ENCODE data around the gene FEM1B. TPM values are rescaled to one million over a fixed set of nuclear protein-coding genes. Genes with fewer than 3 reads are reported as not detected.

Gene FEM1B
- total RNA-seq, 2 experiments from 2014 or later, result 83.2 to 94.9 TPM

- DNase-seq, result no peak
- Mint-ChIP-seq H3K36me3 (ENCODE audit: low read depth) (no peaks in the 10 kb centered on the region), H3K4me1 (ENCODE audit: low read depth) (no peaks in the 10 kb centered on the region), H3K9me3 (no peaks in the 10 kb centered on the region), H3K27me3 (peaks cover 46% of the 10 kb centered on the region), H3K27ac (no peak overlapping the region), H3K4me3 (no peak overlapping the region)
- Histone ChIP-seq H3K27me3 (ENCODE audit: control insufficient read depth in 1 of 2, insufficient read depth in 2 of 2, low read length in 2 of 2) (peaks cover 5 to 18% of the 10 kb centered on the region in 2 experiments), H3K27ac (ENCODE audit: low read depth in 1 of 2, low read length in 2 of 2) (no peak overlapping the region), H3K4me3 (ENCODE audit: low read length) (no peak overlapping the region), H3K4me1 (ENCODE audit: insufficient read depth, low read length) (no peaks in the 10 kb centered on the region), H3K36me3 (ENCODE audit: insufficient read depth, low read length) (no peaks in the 10 kb centered on the region), H3K9me3 (ENCODE audit: control insufficient read depth in 1 of 2, insufficient read depth in 1 of 2, low read length in 2 of 2) (no peaks in the 10 kb centered on the region)
- ChIA-PET POLR2A (interaction anchor here (1.3 to 1.6 kb wide), 2 partner anchors 12 to 13 kb away, joined by 4 to 5 read pairs; partner anchors contain the start of gene FEM1B), CTCF (interaction anchor here (1.6 kb wide), 1 partner anchor 41 kb away, joined by 4 read pairs; no protein-coding TSS in a partner anchor)
- no peak for TF ChIP-seq CTCF (IDR thresholded peaks at IDR 0.05)
- no peak for ATAC-seq (ENCODE audit: poor library complexity)
- intact Hi-C loops (cut with DNase I, micrococcal nuclease), result no loop called here
These were observed 12.5 kb upstream of the FEM1B start for GRCh38 chr15:68265081-68265480.

- Histone ChIP-seq H3K4me1 (ENCODE audit: insufficient read depth, low read length) (no peaks in the 10 kb centered on the region), H3K9me3 (ENCODE audit: control insufficient read depth in 1 of 2, insufficient read depth in 1 of 2, low read length in 2 of 2) (no peaks in the 10 kb centered on the region), H3K27me3 (ENCODE audit: control insufficient read depth in 1 of 2, insufficient read depth in 2 of 2, low read length in 2 of 2) (peaks cover 5 to 18% of the 10 kb centered on the region in 2 experiments), H3K36me3 (ENCODE audit: insufficient read depth, low read length) (no peaks in the 10 kb centered on the region), H3K27ac (ENCODE audit: low read depth in 1 of 2, low read length in 2 of 2) (no peak overlapping the region), H3K4me3 (ENCODE audit: low read length) (no peak overlapping the region)
- H3K9me3 Mint-ChIP-seq, result no peaks in the 10 kb centered on the region
- ATAC-seq (ENCODE audit: poor library complexity) (no peak), DNase-seq (no peak)
- no peak overlapping the region for H3K27ac Mint-ChIP-seq
- POLR2A ChIA-PET, result no interaction called here
- no peak overlapping the region for H3K4me3 Mint-ChIP-seq
- H3K4me1 Mint-ChIP-seq (ENCODE audit: low read depth), result no peaks in the 10 kb centered on the region
- H3K27me3 Mint-ChIP-seq, result peaks cover 46% of the 10 kb centered on the region
- intact Hi-C loops (cut with DNase I, micrococcal nuclease), result no loop called here
- no peak for TF ChIP-seq CTCF (IDR thresholded peaks at IDR 0.05)
- no peaks in the 10 kb centered on the region for H3K36me3 Mint-ChIP-seq (ENCODE audit: low read depth)
- CTCF ChIA-PET, result no interaction called here
These were observed 11.9 kb upstream of the FEM1B start for GRCh38 chr15:68265674-68266073.

- POLR2A ChIA-PET, result interaction anchor here (1.1 kb wide), 1 partner anchor 9 kb away, joined by 3 read pairs; the partner anchor contains the start of gene FEM1B
- no peaks in the 10 kb centered on the region for H3K9me3 ChIP-seq (ENCODE audit: control insufficient read depth in 1 of 2, insufficient read depth in 1 of 2, low read length in 2 of 2)
- DNase-seq (no peak), ATAC-seq (ENCODE audit: poor library complexity) (no peak)
- Mint-ChIP-seq H3K4me3 (no peak overlapping the region), H3K27me3 (peaks cover 35% of the 10 kb centered on the region), H3K27ac (no peak overlapping the region), H3K36me3 (ENCODE audit: low read depth) (no peaks in the 10 kb centered on the region), H3K9me3 (no peaks in the 10 kb centered on the region), H3K4me1 (ENCODE audit: low read depth) (no peaks in the 10 kb centered on the region)
- TF ChIP-seq CTCF (IDR thresholded peaks at IDR 0.05), result no peak
- H3K36me3 ChIP-seq (ENCODE audit: insufficient read depth, low read length), result no peaks in the 10 kb centered on the region
- no peaks in the 10 kb centered on the region for H3K4me1 ChIP-seq (ENCODE audit: insufficient read depth, low read length)
- peaks cover 5 to 13% of the 10 kb centered on the region in 2 experiments for H3K27me3 ChIP-seq (ENCODE audit: control insufficient read depth in 1 of 2, insufficient read depth in 2 of 2, low read length in 2 of 2)
- H3K4me3 ChIP-seq (ENCODE audit: low read length), result no peak overlapping the region
- CTCF ChIA-PET, result interaction anchor here (0.7 to 1.0 kb wide), 3 partner anchors 38 to 971 kb away, joined by 3 to 4 read pairs (median 4); no protein-coding TSS in a partner anchor
- no peak overlapping the region for H3K27ac ChIP-seq (ENCODE audit: low read depth in 1 of 2, low read length in 2 of 2)
- intact Hi-C loops (cut with DNase I, micrococcal nuclease), result no loop called here
These were observed 9.1 kb upstream of the FEM1B start for GRCh38 chr15:68268405-68268804.
